Measurements from ENCODE around the gene PRDX3.
A peak's percentile ranks its signal among the peaks of the same experiment; 100 is the strongest.
"Not testable (repeated sequence)": the region's sequence is repeated elsewhere in the genome, so short reads cannot be mapped to it uniquely, and the experiment has no call there.

The PRDX3 gene

GRCh38 chr10:119206603-119207365, 28.2 kb upstream of the PRDX3 start:
- DNase-seq (ENCODE audit: low read depth): peak; percentile 45

GRCh38 chr10:119205894-119206602, 27.4 kb upstream of the PRDX3 start:
- no peak for DNase-seq (ENCODE audit: low read depth)

- DNase-seq (ENCODE audit: low read depth): no peak
Measured at GRCh38 chr10:119203006-119203405, 24.4 kb upstream of the PRDX3 start.

- DNase-seq (ENCODE audit: low read depth): no peak
Measured at GRCh38 chr10:119201233-119201632, 22.6 kb upstream of the PRDX3 start.

GRCh38 chr10:119199231-119199992, 20.8 kb upstream of the PRDX3 start:
- peak; percentile 82 for DNase-seq (ENCODE audit: low read depth)

- no peak for DNase-seq (ENCODE audit: low read depth)
Measured at GRCh38 chr10:119198438-119198837, 19.8 kb upstream of the PRDX3 start.

GRCh38 chr10:119197921-119198320, 19.3 kb upstream of the PRDX3 start:
- DNase-seq (ENCODE audit: low read depth): peak; percentile 23

- no peak for DNase-seq (ENCODE audit: low read depth)
Measured at GRCh38 chr10:119191881-119192280, 13.3 kb upstream of the PRDX3 start.

- no peak for DNase-seq (ENCODE audit: low read depth)
Measured at GRCh38 chr10:119190954-119191785, 12.6 kb upstream of the PRDX3 start.

GRCh38 chr10:119190353-119190752, 11.7 kb upstream of the PRDX3 start:
- peak; percentile 88 for DNase-seq (ENCODE audit: low read depth)

- DNase-seq (ENCODE audit: low read depth): no peak
Measured at GRCh38 chr10:119189811-119190282, 11.2 kb upstream of the PRDX3 start.

GRCh38 chr10:119183664-119184412, 5.2 kb upstream of the PRDX3 start:
- no peak for DNase-seq (ENCODE audit: low read depth)

- DNase-seq (ENCODE audit: low read depth): not testable (repeated sequence)
Measured at GRCh38 chr10:119180850-119181400, 2.3 kb upstream of the PRDX3 start.

- DNase-seq (ENCODE audit: low read depth): no peak
Measured at GRCh38 chr10:119177708-119178371, 772 bp downstream of the PRDX3 start.

GRCh38 chr10:119176166-119176565, 2.4 kb downstream of the PRDX3 start:
- DNase-seq (ENCODE audit: low read depth): peak; percentile 63

- DNase-seq (ENCODE audit: low read depth): no peak
Measured at GRCh38 chr10:119174109-119174508, 4.5 kb downstream of the PRDX3 start.

GRCh38 chr10:119167041-119167440, 11.6 kb downstream of the PRDX3 start:
- no peak for DNase-seq (ENCODE audit: low read depth)

- DNase-seq (ENCODE audit: low read depth): no peak
Measured at GRCh38 chr10:119166564-119166963, 12.0 kb downstream of the PRDX3 start.

GRCh38 chr10:119166118-119166500, 12.5 kb downstream of the PRDX3 start:
- no peak for DNase-seq (ENCODE audit: low read depth)
